GM21529 (cell line): ENCODE measurements around the gene FIBCD1.

Experiments
- ATAC-seq: cut with Tn5 transposase; IDR thresholded peaks from one replicate; pipeline ENCODE4 v1.9.1; 2021; ENCODE audit not compliant: unreplicated experiment

The FIBCD1 gene

GRCh38 chr9:130938652-130939404 is at the start of gene FIBCD1:
FIBCD1 (minus strand) TSS chr9:130939247; CDS start chr9:130938607, 640 bp downstream.
- no peak for ATAC-seq

- no peak for ATAC-seq
These were observed 49.3 kb upstream of the FIBCD1 start for GRCh38 chr9:130988400-130988747.

GRCh38 chr9:130987738-130988399 is 48.8 kb upstream of the FIBCD1 start:
- no peak for ATAC-seq

- ATAC-seq = no peak
These were observed 48.0 kb upstream of the FIBCD1 start for GRCh38 chr9:130987054-130987453.

- ATAC-seq = no peak
These were observed 47.4 kb upstream of the FIBCD1 start for GRCh38 chr9:130986356-130986965.

GRCh38 chr9:130985606-130986162 is 46.6 kb upstream of the FIBCD1 start:
- ATAC-seq = no peak

GRCh38 chr9:130985029-130985428 is 46.0 kb upstream of the FIBCD1 start:
- ATAC-seq = no peak

GRCh38 chr9:130984521-130984920 is 45.5 kb upstream of the FIBCD1 start:
- ATAC-seq = no peak

GRCh38 chr9:130983970-130984369 is 44.9 kb upstream of the FIBCD1 start:
- ATAC-seq = no peak

GRCh38 chr9:130983359-130983670 is 44.3 kb upstream of the FIBCD1 start:
- no peak for ATAC-seq

- ATAC-seq = no peak
These were observed 43.8 kb upstream of the FIBCD1 start for GRCh38 chr9:130982636-130983358.

GRCh38 chr9:130981756-130982137 is 42.7 kb upstream of the FIBCD1 start:
- no peak for ATAC-seq

GRCh38 chr9:130981002-130981755 is 42.1 kb upstream of the FIBCD1 start:
- ATAC-seq = no peak

- ATAC-seq = no peak
These were observed 41.5 kb upstream of the FIBCD1 start for GRCh38 chr9:130980526-130980925.

- no peak for ATAC-seq
These were observed 40.7 kb upstream of the FIBCD1 start for GRCh38 chr9:130979591-130980385.

GRCh38 chr9:130977811-130978221 is 38.8 kb upstream of the FIBCD1 start:
- ATAC-seq = no peak

GRCh38 chr9:130975932-130976841 is 37.1 kb upstream of the FIBCD1 start:
- ATAC-seq = no peak

GRCh38 chr9:130975156-130975555 is 36.1 kb upstream of the FIBCD1 start:
- no peak for ATAC-seq

GRCh38 chr9:130974697-130975096 is 35.6 kb upstream of the FIBCD1 start:
- no peak for ATAC-seq
